NCI-H2107 treated with DMSO at 0.1 percent for 48 hours (cell line): ENCODE data around the gene MARVELD2.
"Not testable (repeated sequence)": the region's sequence is repeated elsewhere in the genome, so short reads cannot be mapped to it uniquely, and the experiment has no call there.

Source experiments
- DNase-seq: peaks from one replicate; lab custom pipeline; 2025; ENCODE audit not compliant: unreplicated experiment; lab: John Stamatoyannopoulos, UW

The MARVELD2 gene, protein sequence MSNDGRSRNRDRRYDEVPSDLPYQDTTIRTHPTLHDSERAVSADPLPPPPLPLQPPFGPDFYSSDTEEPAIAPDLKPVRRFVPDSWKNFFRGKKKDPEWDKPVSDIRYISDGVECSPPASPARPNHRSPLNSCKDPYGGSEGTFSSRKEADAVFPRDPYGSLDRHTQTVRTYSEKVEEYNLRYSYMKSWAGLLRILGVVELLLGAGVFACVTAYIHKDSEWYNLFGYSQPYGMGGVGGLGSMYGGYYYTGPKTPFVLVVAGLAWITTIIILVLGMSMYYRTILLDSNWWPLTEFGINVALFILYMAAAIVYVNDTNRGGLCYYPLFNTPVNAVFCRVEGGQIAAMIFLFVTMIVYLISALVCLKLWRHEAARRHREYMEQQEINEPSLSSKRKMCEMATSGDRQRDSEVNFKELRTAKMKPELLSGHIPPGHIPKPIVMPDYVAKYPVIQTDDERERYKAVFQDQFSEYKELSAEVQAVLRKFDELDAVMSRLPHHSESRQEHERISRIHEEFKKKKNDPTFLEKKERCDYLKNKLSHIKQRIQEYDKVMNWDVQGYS

DNA sequence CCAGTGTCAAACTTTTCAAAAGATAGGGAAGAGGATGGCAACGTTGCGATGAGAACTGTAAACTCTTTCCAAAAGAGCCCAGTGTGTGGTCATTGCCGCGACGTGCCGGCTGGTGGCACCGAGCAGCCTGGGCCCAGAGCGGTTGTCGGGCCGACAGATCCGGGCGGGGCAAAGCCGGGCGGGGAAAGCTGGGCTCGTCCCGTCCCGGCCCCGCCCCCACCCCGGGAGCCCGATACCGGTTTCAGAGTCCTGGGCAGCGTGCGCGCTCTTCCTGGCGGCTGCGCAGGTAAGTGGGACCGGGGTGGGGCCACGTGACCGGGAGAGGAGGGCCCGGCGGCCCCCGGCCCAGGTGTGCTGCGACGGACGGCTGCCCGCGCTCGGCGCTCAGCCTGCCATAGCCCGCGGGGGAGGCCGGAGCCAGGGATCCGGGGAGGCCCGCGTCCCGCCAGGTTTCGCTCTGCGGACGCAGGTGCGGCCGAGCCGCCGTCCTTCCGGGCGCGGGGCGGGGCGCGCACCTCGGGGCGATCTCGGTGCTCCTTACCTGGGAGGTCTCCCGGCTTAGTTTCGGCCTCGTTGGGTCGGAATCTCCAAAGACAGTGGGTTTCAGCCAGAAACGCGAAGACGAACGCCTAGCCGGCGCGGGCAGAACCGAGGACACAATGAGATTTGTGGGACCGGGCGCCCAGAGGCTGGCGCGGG is at the start of gene MARVELD2:
Gene MARVELD2, plus strand, starts transcription at position 232 of the 699 bp plus-strand sequence. CDS start 4,270 bp downstream, outside the sequence.
- DNase-seq, result peak; percentile 42

DNA sequence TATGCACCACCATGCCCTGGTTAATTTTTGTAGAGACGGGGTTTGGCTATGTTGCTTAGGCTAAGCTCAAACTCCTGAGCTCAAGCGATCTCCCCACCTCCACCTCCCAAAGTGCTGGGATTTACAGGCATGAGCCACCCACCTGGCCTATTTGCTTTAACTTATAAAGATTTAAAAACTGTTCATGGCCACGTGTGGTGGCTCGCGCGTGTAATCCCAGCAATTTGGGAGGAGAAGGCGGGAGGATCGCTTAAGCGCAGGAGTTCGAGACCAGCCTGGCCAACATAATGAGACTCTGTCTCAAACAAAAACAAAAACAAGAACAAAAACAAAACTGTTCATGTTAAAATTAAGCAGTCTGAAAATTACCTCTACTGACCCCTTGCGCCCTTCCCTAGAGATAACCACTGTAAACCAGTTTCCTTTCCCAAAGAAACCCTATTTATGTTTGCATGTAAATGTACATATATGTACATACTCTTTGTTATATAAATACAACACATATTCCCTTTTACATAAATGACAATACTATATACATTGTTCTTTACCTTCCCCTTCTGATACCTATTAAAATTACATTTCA is 47.1 kb upstream of the MARVELD2 start:
- no peak for DNase-seq

DNA sequence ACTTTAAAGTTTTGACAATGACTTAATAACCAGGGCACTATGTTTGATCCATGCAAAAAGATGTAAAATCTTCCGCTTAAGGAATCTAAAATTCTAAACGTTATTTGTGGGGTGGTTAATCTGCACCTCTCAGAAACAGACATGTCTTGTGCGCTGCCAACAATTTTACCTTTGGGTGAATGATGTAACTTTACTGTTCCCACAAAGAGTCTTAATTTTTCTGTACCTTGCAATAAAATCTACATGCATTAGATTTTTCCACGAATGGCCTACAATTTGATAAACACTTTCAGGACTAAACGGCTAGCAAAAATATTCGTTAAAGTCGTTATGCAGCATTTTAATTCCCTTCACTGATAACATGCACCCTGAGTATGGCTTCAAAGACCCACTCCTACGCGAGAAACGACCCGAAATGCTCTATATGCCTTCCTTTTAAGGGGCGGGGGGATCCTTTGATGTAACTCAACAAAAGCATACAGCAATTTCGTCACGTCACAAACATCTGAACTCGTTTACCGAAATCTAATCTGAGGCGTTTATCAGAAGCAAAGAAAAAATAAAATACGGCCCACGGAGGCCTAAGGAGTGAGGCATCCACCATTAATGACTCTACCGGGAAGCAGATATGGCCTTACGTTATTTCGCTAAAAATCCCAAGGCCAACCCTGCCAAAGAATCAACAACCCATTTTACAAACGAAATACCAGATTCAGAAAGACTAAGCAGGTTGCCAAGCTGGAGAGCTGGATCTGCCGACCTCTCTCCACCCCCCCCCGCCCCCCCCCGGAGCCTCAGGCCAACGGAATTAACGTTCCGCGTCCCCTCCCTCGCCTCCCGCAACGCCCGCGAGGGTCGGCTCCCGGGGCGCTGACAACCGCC is 46.2 kb upstream of the MARVELD2 start:
- DNase-seq, result no peak

DNA sequence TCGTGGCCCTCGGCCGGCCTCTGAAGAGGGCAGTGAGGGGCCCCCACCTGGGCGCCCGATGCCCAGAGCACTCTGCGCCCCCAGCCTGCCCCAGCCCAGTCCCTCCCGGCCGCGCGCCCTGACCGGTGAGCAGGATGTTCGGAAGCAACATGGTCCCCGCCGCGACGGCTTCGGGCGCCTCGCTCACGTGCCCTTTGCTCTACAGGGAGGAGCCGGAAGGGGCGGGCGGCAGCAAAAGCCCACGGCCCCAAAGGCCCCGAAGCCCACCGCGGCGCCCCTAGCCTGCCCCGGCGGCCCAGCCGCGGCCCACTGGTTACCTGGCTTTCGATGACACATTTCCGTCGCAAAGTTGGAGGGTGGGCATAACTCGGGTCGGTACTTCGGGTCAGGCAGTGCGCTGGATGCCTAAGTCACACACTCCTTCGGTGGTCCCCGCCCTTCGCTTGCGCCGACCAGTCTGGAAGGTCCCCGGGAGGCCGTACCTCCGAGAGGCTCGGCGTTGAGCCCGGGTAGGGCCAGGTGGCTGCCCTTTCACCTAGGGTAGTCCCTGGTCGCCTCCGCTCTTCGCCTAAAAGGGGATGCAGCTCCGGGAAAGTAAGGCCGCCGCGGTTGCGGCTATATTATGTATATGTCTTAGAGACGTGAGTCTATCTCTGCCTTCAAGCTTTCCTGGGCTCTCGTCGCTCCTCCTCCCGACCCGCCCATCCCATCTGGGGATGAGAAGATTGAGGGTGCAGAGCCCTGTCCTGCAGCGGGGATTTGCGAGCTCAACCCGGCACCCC is 45.4 kb upstream of the MARVELD2 start, which contains the start of the genes AK6, RAD17 and TAF9:
Gene AK6, minus strand, starts transcription at position 181 of the 782 bp plus-strand sequence. Its CDS starts 30 bp downstream, at position 151.
Gene RAD17, plus strand, starts transcription at position 479 of the 782 bp plus-strand sequence. CDS start 2,391 bp downstream, outside the sequence.
Gene TAF9, minus strand, starts transcription at position 181 of the 782 bp plus-strand sequence. CDS start 3,783 bp downstream, outside the sequence.
- peak; percentile 63 for DNase-seq

DNA sequence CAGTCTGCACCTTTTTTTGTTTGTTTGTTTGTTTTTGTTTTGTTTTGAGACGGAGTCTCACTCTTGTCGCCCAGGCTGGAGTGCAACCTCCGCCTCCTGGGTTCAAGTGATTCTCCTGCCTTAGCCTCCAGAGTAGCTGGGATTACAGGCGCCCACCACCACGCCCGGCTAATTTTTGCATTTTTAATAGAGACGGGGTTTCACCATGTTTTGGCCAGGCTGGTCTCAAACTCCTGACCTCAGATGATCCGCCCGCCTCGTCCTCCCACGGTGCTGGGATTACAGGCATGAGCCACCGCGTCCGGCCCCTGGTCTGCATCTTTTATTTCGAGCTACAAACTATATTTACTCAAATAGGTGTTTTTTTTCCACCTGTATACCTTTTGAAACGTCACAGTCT is 44.6 kb upstream of the MARVELD2 start:
- not testable (repeated sequence) for DNase-seq

DNA sequence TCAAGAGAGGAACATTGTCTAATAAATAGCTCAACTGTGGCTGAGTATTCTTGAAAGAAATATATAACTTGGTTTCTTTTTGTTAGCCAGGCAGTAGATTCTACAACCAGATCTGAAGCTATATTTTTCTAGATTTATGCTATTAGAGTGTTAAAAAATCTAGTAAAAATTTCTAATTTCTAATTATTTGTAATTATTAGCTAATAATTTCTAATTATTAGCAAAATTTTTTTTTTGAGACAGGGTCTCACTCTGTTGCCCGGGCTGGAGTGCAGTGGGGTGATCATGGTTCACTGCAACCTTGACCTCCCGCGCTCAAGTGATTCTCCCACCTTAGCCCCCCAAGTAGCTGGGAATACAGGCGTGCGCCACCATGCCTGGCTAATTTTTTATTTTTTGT is 42.5 kb upstream of the MARVELD2 start:
- no peak for DNase-seq

DNA sequence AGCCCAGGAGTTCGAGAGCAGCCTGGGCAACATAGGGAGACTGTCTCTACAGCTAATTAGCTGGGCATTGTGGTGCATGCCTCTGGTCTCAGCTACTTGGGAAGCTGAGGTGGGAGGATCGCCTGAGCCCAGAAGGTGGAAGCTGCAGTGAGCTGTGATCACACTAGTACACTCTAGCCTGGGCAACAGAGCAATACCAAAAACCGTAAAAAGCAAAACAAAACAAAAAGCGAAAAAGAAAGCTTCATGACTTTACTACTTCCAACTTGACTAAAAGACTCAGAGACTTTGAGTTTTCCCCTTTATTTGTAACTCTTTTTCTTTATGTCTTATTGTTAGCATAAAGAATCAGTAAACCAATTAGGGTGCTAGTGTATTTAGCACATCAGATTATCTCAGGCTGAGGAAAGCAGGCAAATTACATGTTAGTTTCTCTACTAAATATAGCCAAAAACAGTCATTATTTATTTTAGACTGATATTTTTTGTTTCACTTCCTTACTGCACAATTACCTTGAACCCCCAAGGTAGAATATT is 39.9 kb upstream of the MARVELD2 start:
- no peak for DNase-seq

DNA sequence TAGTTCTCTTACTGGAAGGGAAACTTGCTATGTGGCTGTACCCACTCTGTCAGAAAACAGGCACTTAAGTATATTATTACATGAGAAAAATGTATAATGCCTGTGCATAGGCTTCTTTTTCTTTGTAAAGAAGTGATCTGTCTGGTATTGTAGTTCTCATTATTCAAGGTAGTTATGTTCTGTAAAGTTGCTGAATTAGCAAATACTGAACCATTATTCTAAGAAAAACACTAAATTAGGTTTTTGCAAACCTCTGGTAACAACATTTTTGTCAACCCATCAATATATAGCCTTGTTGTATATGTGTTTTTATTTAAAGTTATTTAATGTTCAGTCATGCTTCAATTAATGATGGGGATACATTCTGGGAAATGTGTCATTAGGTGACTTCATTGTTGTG is 36.5 kb upstream of the MARVELD2 start:
- DNase-seq, result no peak

DNA sequence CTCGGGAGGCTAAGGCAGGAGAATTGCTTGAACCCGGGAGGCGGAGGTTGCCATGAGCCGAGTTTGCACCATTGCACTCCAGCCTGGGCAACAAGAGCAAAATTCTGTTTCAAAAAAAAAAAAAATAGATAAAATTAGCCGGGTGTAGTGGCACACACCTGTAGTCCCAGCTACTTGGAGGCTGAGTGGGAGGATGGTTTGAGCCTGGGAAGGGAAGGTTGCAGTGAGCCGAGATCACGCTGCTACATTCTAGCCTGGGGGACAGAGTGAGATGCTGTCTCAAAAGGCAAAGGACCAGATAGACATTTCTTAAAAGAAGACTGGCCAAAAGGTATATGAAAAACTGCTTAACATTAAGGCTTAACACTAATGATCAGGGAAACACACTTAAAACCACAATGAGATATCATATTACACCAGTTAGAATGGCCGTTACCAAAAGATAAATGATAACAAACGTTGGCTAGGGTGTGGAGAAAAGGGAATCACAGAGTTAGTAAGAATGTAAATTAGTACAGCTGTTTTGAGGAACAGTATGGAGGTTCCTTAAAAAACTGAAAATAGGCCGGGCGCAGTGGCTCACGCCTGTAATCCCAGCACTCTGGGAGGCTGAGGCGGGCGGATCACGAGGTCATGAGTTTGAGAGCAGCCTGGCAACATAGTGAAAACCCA is 10.1 kb upstream of the MARVELD2 start:
- peak; percentile 44 for DNase-seq

DNA sequence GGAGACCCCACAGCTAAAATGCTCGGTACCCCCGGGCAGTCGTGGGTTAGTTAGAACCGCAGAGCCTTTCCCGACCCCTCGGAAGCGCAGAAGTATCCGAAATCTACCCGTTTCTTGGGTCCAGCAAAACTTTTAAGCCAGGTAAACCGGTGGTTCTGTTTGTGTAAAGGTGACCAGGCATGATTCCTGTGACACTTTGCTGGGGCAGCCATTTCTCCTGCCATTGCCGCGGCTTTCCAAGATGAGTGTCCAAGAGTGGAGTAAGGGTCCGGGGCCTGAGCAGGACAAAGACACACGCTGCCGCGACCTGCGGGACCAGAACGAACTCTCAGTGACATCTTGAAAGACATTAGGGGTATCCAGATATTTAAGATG is 655 bp downstream of the MARVELD2 start:
- no peak for DNase-seq

DNA sequence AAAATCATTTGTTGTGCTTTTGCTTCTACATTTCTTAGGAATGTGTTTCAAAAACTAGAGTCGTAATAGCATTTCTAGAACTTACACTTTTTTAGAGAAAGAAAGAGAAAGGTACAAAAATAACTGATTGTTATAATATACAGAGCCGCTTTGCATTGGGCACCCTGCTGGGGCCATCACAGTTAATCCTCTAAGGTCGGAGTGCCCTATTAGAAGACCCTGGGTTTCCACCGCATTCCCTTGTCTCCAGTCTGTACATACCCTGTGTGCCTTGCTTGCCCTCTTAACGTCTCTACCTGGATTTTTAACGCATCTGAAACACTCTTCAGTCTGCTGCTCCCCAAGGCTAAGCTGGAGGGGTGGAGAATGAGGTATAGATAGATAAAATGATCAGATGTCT is 1.3 kb downstream of the MARVELD2 start:
- DNase-seq, result no peak

DNA sequence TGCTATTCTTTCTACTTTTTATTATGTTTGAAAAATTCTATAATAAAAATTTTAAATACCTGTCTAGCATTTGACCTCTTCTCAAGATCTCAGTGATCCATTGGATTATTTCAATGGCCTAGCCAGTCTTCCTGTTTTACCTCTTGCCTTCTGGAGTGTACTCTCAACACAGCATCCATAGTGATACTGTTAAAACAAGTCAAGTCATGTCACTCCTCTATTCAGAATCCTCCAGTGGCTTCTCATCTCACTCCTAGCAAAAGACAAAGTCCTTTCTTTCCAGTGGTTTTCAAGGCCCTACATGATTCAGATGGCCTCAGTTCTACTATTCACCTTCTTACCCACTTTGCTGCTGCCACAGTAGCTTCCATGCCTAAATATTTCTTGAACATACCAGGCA is 1.8 kb downstream of the MARVELD2 start:
- DNase-seq, result no peak

DNA sequence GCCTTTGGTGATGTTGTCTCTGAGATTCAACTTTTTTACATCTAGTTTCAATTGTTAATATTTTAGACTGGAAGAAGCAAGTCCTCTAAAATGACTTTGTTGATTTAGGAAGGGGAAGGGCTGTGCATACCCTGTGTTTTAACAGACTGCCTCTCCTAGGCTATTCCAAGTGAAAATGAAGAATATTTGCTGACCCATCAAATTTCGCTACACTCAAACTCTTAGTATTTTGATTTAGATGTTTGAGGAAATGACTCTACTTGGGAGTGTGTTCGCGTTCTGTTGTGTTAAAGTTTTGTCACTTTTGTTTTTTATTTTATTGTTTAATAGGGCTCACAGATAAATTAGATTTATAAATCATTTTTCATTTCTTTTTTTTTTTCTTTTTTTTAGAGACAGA is 3.6 kb downstream of the MARVELD2 start:
- no peak for DNase-seq

DNA sequence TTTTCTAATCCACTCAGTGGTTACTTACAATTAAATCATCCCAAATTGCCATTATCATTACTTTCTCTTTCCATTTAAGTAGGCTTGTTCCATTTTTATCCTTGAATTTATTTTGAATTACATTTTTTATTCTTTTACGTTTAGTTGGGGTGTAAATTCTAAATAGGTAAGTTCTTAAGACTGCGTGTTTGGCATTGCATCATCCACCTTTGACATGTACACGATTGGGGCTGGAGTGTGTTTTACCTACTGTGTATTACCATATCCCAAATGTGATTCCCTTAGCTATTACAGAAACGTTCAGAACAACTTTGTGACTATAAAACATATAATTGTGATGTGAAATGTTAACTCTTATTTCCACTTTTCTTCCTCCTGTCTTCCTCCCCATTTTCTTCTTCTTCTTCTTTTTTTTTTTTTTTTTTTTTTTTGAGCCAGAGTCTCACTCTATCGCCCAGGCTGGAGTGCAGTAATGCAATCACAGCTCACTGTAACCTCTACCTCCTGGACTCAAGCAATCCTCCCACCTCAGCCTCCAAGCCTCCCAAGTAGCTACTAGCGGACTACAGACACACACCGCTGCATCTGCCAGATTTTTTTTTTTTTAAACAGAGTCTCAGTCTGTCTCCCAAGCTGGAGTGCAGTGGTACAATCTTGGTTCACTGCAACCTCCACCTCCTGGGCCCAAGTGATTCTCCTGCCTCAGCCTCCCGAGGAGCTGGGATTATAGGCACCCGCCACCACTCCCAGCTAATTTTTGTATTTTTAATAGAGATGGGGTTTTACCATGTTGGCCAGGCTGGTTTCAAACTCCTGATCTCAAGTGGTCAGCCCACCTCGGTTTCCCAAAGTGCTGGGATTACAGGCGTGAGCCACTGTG is 16.7 kb downstream of the MARVELD2 start:
- no peak for DNase-seq

DNA sequence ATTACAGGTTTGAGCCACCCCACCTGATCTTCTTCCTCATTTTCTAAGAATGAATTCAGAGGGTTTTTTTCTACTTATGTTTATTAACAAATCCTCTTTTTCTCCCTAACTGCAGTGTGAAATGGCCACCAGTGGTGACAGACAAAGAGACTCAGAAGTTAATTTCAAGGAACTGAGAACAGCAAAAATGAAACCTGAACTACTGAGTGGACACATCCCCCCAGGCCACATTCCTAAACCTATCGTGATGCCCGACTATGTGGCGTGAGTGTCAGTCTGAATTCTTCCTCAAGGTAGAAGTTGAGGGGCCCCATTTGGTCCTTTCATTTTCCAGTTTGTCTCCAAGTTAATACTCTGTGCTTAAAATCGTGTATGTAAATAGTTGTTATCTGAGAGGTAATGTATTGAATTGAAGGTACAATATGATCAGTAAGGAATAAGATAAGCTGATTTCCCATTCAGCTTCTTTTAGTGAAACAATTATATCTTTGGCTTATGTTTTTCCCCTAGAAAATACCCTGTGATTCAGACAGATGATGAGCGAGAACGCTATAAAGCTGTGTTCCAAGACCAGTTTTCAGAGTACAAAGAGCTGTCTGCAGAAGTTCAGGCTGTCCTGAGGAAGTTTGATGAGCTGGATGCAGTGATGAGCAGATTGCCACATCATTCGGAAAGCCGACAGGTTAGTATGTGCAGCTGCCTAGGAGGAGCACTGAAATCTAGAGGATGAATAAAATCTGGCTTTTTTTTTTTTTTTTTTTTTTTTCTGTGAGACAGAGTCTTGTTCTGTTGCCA is 17.7 kb downstream of the MARVELD2 start:
- no peak for DNase-seq

DNA sequence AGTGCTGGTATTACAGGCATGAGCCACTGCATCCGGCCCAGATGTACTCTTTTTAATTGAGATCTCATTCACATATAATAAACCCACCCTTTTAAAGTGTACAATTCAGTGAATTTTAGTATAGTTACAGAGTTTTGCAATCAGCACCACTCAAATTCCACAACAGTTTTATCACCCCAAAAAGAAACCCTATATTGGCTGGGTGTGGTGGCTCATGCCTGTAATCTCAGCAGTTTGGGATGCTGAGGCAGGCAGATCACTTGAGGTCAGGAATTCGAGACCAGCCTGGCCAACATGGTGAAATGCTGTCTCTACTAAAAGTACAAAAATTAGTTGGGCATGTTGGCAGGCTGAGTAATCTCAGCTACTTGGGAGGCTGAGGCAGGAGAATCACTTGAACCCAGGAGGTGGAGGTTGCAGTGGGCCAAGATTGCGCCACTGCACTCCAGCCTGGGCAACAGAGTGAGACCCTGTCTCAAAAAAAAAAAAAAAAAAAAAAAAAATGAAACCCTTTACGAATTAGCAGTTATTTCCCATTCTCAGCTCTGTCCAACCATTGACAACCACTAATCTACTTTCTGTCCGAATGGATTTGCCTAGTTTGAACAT is 20.5 kb downstream of the MARVELD2 start:
- DNase-seq, result not testable (repeated sequence)
